HepG2 (cell line): Measurements from ENCODE around the gene PALM3. TPM values are rescaled to one million over a fixed set of nuclear protein-coding genes. Genes with fewer than 3 reads are reported as not detected.

ENCODE experiments used
- ATAC-seq: fragments of 200-7000 bp; cut with Tn5 transposase; 3 replicates; pipeline ENCODE4 v1.9.1; 2020; ENCODE audit warnings: mild to moderate bottlenecking, moderate library complexity
- BruUV-seq: library from RNA; stranded (reverse); fragments of 400-500 nt; replicated peaks from 2 replicates; lab custom pipeline; 2021; lab: Mats Ljungman, UMichigan
- CTCF ChIA-PET: fragments of 300-600 bp; formaldehyde crosslinking; extraction: SDS; loops from one replicate; lab custom pipeline; 2021; ENCODE audit warnings: low total read pairs, inconsistent platforms, low intra/inter-chr PET ratio; lab: Yijun Ruan, JAX
- POLR2A ChIA-PET: fragments of 350-600 bp; sonication (Branson Sonifier 250); formaldehyde crosslinking; loops from one replicate; lab custom pipeline; 2020; ENCODE audit warnings: antibody characterized with exemption, inconsistent platforms; lab: Yijun Ruan, JAX
- DNase-seq: peaks from one replicate; pipeline ENCODE4 v3.0.0-alpha.2; 2015; ENCODE audit warnings: low spot score
- FAIRE-seq: peaks from 3 replicates; lab custom pipeline; 2011; peaks lifted over from hg19 to GRCh38; lab: Jason Lieb, UNC
- H2AFZ ChIP-seq: one replicate; pipeline ENCODE4 v1.6.1; 2011; ENCODE audit warnings: low read length, inconsistent platforms
- H3K27ac ChIP-seq: fragments of 300-600 bp; 3 replicates; pipeline ENCODE4 v1.8.0; 2011; ENCODE audit warnings: mixed run types, mild to moderate bottlenecking, mixed read lengths, low read length, inconsistent platforms; ENCODE audit not compliant: insufficient read depth; ENCODE audit errors: extremely low read length
- H3K27me3 ChIP-seq, 2 experiments: fragments of 200-600 bp in 1 of 2; 2 replicates in 1 of 2; 3 replicates in 1 of 2; pipeline versions ENCODE4 v1.6.0 to v1.8.0; 2011; ENCODE audit warnings: low read length in 2 of 2, mild to moderate bottlenecking in 2 of 2, moderate library complexity in 2 of 2, inconsistent platforms in 1 of 2; ENCODE audit not compliant: insufficient read depth in 2 of 2, control insufficient read depth in 1 of 2
- H3K36me3 ChIP-seq, 2 experiments: fragments of 200-600 bp in 1 of 2; replicated peaks in 1 of 2; 2 replicates in 1 of 2; 3 replicates in 1 of 2; pipeline versions ENCODE4 v1.5.1 to v1.8.0; 2011; ENCODE audit warnings: low read length in 2 of 2, inconsistent platforms in 1 of 2; ENCODE audit not compliant: insufficient read depth in 2 of 2, control insufficient read depth in 1 of 2
- H3K4me1 ChIP-seq: 2 replicates; pipeline ENCODE4 v1.5.1; 2012; ENCODE audit warnings: low read length, inconsistent platforms; ENCODE audit not compliant: insufficient read depth
- H3K4me2 ChIP-seq: 2 replicates; pipeline ENCODE4 v1.6.0; 2011; ENCODE audit warnings: low read depth, low read length, inconsistent platforms
- H3K4me3 ChIP-seq, 3 experiments: fragments of 200-600 bp in 1 of 3; sonication (generic), shearing (Covaris generic) in 1 of 3; replicated peaks in 1 of 3; 2 replicates each; pipeline ENCODE4 v1.5.1; 2011 to 2016; ENCODE audit warnings: low read length in 3 of 3, inconsistent platforms in 2 of 3, low read depth in 2 of 3, mild to moderate bottlenecking in 2 of 3, control low read depth in 1 of 3, mixed read lengths in 1 of 3; ENCODE audit not compliant: insufficient read depth in 1 of 3
- H3K79me2 ChIP-seq: one replicate; pipeline ENCODE4 v1.6.1; 2011; ENCODE audit warnings: low read length, inconsistent platforms; ENCODE audit not compliant: insufficient read depth
- H3K9ac ChIP-seq: 2 replicates; pipeline ENCODE4 v1.6.0; 2011; ENCODE audit warnings: mild to moderate bottlenecking, low read depth, low read length, inconsistent platforms; ENCODE audit not compliant: insufficient read depth
- H3K9me3 ChIP-seq: 2 replicates; pipeline ENCODE4 v1.5.1; 2012; ENCODE audit warnings: mild to moderate bottlenecking, low read length
- H4K20me1 ChIP-seq: 2 replicates; pipeline ENCODE4 v1.6.0; 2011; ENCODE audit warnings: inconsistent platforms, mild to moderate bottlenecking, low read length, moderate library complexity; ENCODE audit not compliant: insufficient read depth
- CENPBD1 ChIP-seq: sonication (generic); formaldehyde crosslinking; IDR thresholded peaks from 2 replicates; pipeline ENCODE4 v1.8.0; 2022; ENCODE audit warnings: missing genetic modification reagents, low read depth, mild to moderate bottlenecking, borderline replicate concordance
- HINFP ChIP-seq: sonication (generic); formaldehyde crosslinking; IDR thresholded peaks from 2 replicates; pipeline ENCODE4 v1.4.0; 2020; ENCODE audit warnings: low read depth, mild to moderate bottlenecking, missing genetic modification reagents
- JUN ChIP-seq: sonication (generic); formaldehyde crosslinking; IDR thresholded peaks from 2 replicates; pipeline ENCODE4 v1.4.0; 2020; ENCODE audit warnings: mild to moderate bottlenecking, missing genetic modification reagents
- PAF1 ChIP-seq: IDR thresholded peaks from 2 replicates; pipeline ENCODE4 v1.6.1; 2016; ENCODE audit warnings: missing genetic modification reagents, missing compliant biosample characterization
- PBX3 ChIP-seq: sonication (generic); formaldehyde crosslinking; IDR thresholded peaks from 2 replicates; pipeline ENCODE4 v1.8.1; 2023; ENCODE audit warnings: missing genetic modification reagents, inconsistent platforms, borderline replicate concordance
- ZMYM4 ChIP-seq: sonication (generic); formaldehyde crosslinking; IDR thresholded peaks from 2 replicates; pipeline ENCODE4 v1.8.1; 2023; ENCODE audit warnings: mild to moderate bottlenecking, missing genetic modification reagents
- ZNF280B ChIP-seq: sonication (generic); formaldehyde crosslinking; IDR thresholded peaks from 2 replicates; pipeline ENCODE4 v1.5.0; 2020; ENCODE audit warnings: missing genetic modification reagents, mild to moderate bottlenecking, borderline replicate concordance
- ZNF646 ChIP-seq: sonication (generic); formaldehyde crosslinking; IDR thresholded peaks from 2 replicates; pipeline ENCODE4 v1.9.0; 2021; ENCODE audit warnings: mild to moderate bottlenecking, missing genetic modification reagents
- WGBS: methylation state at CpG from one replicate; pipeline ENCODE4 v1.1.6; 2017; ENCODE audit warnings: low lambda C conversion rate; 5-methylcytosine and 5-hydroxymethylcytosine counted together
- in situ Hi-C: cut with HindIII; loops from 2 replicates; pipeline ENCODE4 v1.10.0; 2017; ENCODE audit warnings: low pct_unique_long_range_greater_than_20kb; ENCODE audit not compliant: extremely low pct_ligation_motif_present
- intact Hi-C: fragments of 100-400 bp; cut with micrococcal nuclease; formaldehyde crosslinking; loops from one replicate; pipeline ENCODE4 v1.10.0; 2022; ENCODE audit not compliant: unreplicated experiment
- polyA plus RNA-seq, 8 experiments: library from polyadenylated mRNA; depleted of rRNA in 3 of 8; stranded (reverse) in 7 of 8; unstranded in 1 of 8; fragments of >200 nt; fragmentation: Illumina TruSeq in 4 of 8; extraction: Trizol in 4 of 8; gene quantifications; 2 replicates each; pipeline versions ENCODE4 v1.2.1 to v1.2.3, GENCODE V29; 2011 to 2016; ENCODE audit warnings: low read depth in 4 of 8, missing spikeins in 1 of 8, mixed read lengths in 1 of 8; ENCODE audit not compliant: insufficient read depth in 1 of 8
- total RNA-seq, 5 experiments: library from RNA; depleted of rRNA; stranded (reverse); fragments of >200 nt; fragmentation: Illumina TruSeq; extraction: Trizol; gene quantifications; 2 replicates each; pipeline ENCODE4 v1.2.3, GENCODE V29; 2016; ENCODE audit warnings: low read depth in 1 of 5

PALM3 gene
- total and polyA plus RNA-seq, 2 of the 13 experiments (the other 11 are each of a cell fraction or from before 2014, with no cell fraction given) = 0.79 to 2.4 TPM

GRCh38 chr19:14052470-14052869 lies 9.4 kb downstream of the PALM3 start:
- ATAC-seq = no peak
- Histone ChIP-seq H3K79me2 (no peaks in the 10 kb centered on the region), H3K27me3 (no peaks in the 10 kb centered on the region), H3K9ac (no peak overlapping the region), H4K20me1 (no peaks in the 10 kb centered on the region), H3K4me3 (no peak overlapping the region), H3K9me3 (peaks cover 4% of the 10 kb centered on the region), H3K4me2 (no peak overlapping the region), H3K36me3 (no peaks in the 10 kb centered on the region), H3K27ac (no peak overlapping the region), H3K4me1 (no peaks in the 10 kb centered on the region), H2AFZ (no peak overlapping the region)
- in situ Hi-C loops (loop anchor here (25.0 kb wide), 1 partner anchor 290 kb away; the partner anchor contains the start of genes C19orf53 and MRI1), intact Hi-C loops (no loop called here)
- no TSS peak for BruUV-seq
- CTCF ChIA-PET = no interaction called here
- POLR2A ChIA-PET = interaction anchor here (1.1 kb wide), 1 partner anchor 19 kb away, joined by 3 read pairs; no protein-coding TSS in a partner anchor
- no peak for DNase-seq
- WGBS = 85% methylated on average over 6 of the region's 6 CpGs
- no peak for FAIRE-seq
- no peak for TF ChIP-seq HINFP (CRISPR knock-in tag)
- TF ChIP-seq ZNF646 (CRISPR knock-in tag) = no peak
- no peak for TF ChIP-seq JUN
- no peak for TF ChIP-seq CENPBD1 (CRISPR knock-in tag)
- no peak for TF ChIP-seq PAF1 (CRISPR knock-in tag)
- TF ChIP-seq PBX3 = no peak
- no peak for TF ChIP-seq ZNF280B (CRISPR knock-in tag)
- TF ChIP-seq ZMYM4 (CRISPR knock-in tag) = no peak
